WTC11 (cell line): ENCODE results near the gene DISP3.

Experiments
- ATF6 ChIP-seq: sonication (generic); formaldehyde crosslinking; IDR thresholded peaks from 2 replicates; pipeline ENCODE4 v1.8.1; 2023; ENCODE audit warnings: mild to moderate bottlenecking, missing genetic modification reagents
- CTCF ChIP-seq: fragments of 200-600 bp; IDR thresholded peaks from 2 replicates; pipeline ENCODE4 v1.8.0; 2022; ENCODE audit warnings: antibody characterized with exemption

- TF ChIP-seq CTCF (no peak), ATF6 (CRISPR knock-in tag) (no peak)
Measured at GRCh38 chr1:11455967-11456570, 22.9 kb upstream of the DISP3 start.
